ENCODE results near the gene FAM13C.

- TF ChIP-seq TEAD4 (IDR thresholded peaks at IDR 0.05; ENCODE audit: low read length): no peak
- TF ChIP-seq TEAD4 (CRISPR knock-in tag; IDR thresholded peaks at IDR 0.05; ENCODE audit: borderline replicate concordance): no peak
- TF ChIP-seq ELK1 (CRISPR knock-in tag; IDR thresholded peaks at IDR 0.05): no peak
- TF ChIP-seq HMGXB4 (CRISPR knock-in tag; IDR thresholded peaks at IDR 0.05): no peak
Measured at GRCh38 chr10:59255463-59255862, 106.9 kb downstream of the FAM13C start.
